Heart left ventricle (tissue), 16 donors: Measurements from ENCODE around the gene PIK3R1. TPM values are rescaled to one million over a fixed set of nuclear protein-coding genes. Genes with fewer than 3 reads are reported as not detected.

Source experiments
- ATAC-seq, 4 donors: fragments of 200-7000 bp; cut with Tn5 transposase; one replicate each; pipeline ENCODE4 v1.9.1; 2020 to 2022; ENCODE audit warnings: moderate library complexity in 4 of 4, mild to moderate bottlenecking in 3 of 4, moderate number of reproducible peaks in 1 of 4
- DNase-seq, 5 donors: peaks; one replicate each; pipeline ENCODE4 v3.0.0-alpha.2; 2020
- H3K27ac ChIP-seq, 12 donors: fragments of 200-600 bp; sonication (generic) in 4 of 12; one replicate each; pipeline versions ENCODE4 v1.5.0 to v1.8.0; 2016 to 2022; ENCODE audit warnings: mild to moderate bottlenecking in 2 of 12
- H3K27me3 ChIP-seq, 9 donors: fragments of 200-600 bp; sonication (generic) in 2 of 9; one replicate each; pipeline versions ENCODE4 v1.5.1 to v1.8.0; 2016 to 2022; ENCODE audit warnings: mild to moderate bottlenecking in 3 of 9
- H3K36me3 ChIP-seq, 9 donors: fragments of 200-600 bp; sonication (generic) in 2 of 9; one replicate each; pipeline versions ENCODE4 v1.5.0 to v1.8.0; 2018 to 2022; ENCODE audit warnings: mild to moderate bottlenecking in 2 of 9
- H3K4me1 ChIP-seq, 12 donors: fragments of 200-600 bp; sonication (generic) in 4 of 12; one replicate each; pipeline versions ENCODE4 v1.5.0 to v1.8.0; 2016 to 2022; ENCODE audit warnings: mild to moderate bottlenecking in 3 of 12
- H3K4me3 ChIP-seq, 12 donors: fragments of 200-600 bp; sonication (generic) in 4 of 12; one replicate each; pipeline versions ENCODE4 v1.5.0 to v1.8.0; 2017 to 2022; ENCODE audit warnings: mild to moderate bottlenecking in 9 of 12, moderate library complexity in 4 of 12
- H3K9me3 ChIP-seq, 12 donors: fragments of 200-600 bp; sonication (generic) in 4 of 12; one replicate each; pipeline versions ENCODE4 v1.5.0 to v1.8.0; 2016 to 2022; ENCODE audit warnings: mild to moderate bottlenecking in 1 of 12
- CTCF ChIP-seq, 12 donors: fragments of 200-600 bp; sonication (generic) in 4 of 12; IDR thresholded peaks; one replicate each; pipeline versions ENCODE4 v1.5.0 to v1.8.0; 2018 to 2022; ENCODE audit warnings: antibody characterized with exemption in 12 of 12, mild to moderate bottlenecking in 5 of 12
- POLR2A ChIP-seq, 2 donors: fragments of 450-650 bp; IDR thresholded peaks; one replicate each; pipeline ENCODE4 v1.6.1; 2017; ENCODE audit warnings: antibody characterized with exemption in 2 of 2, mild to moderate bottlenecking in 2 of 2, moderate library complexity in 2 of 2
- WGBS, 4 donors: extraction: QIAGEN DNeasy Blood & Tissue Kit in 2 of 4; methylation state at CpG; one replicate each; pipeline versions ENCODE4 v1.1.5 to v1.1.7; 2013 to 2018; 5-methylcytosine and 5-hydroxymethylcytosine counted together
- intact Hi-C, 10 donors: fragments of 100-400 bp; cut with DNase I; formaldehyde crosslinking; loops; one replicate each; pipeline versions ENCODE4 v1.11.1 to v1.14.2; 2022
- polyA plus RNA-seq, 2 donors: library from polyadenylated mRNA; stranded (reverse); fragments of 200-250 nt; gene quantifications; one replicate each; pipeline ENCODE4 v1.2.3, GENCODE V29; 2013
- total RNA-seq, 9 donors: library from RNA; depleted of rRNA in 2 of 9; stranded (reverse); fragments of >200 nt in 2 of 9; fragmentation: NEBNext Ultra II Directional in 3 of 9; extraction: Animal tissue kit (Norgen Biotek cat#: 25700) in 3 of 9; gene quantifications; one replicate each; pipeline versions ENCODE4 v1.1.0 to v1.2.4, GENCODE V29; 2016 to 2023
- donor health status: ischemic (EF 13 %, LVEDD 7.1; RV severe dilation, severe dysfunction).
- donor health status: healthy with polysubstance abuse.
- donor health status: DM: no; HTN: yes; CAD: no.
- donor health status: DM: no; HTN: no; CAD: no.
- donor health status: ischemic (EF 25% LVEDD 6.9; RV normal size, moderate dysfunction).
- donor health status: ischemic (EF 25% LVEDD 5.7; RV mildly dilated, moderate dysfunction).
- donor health status: healthy.
- donor health status: DM: yes; HTN: yes; CAD: no.
- donor health status: ischemic (EF 35%, LVEDD 5.7; RV mildly dilated, moderate dysfunction).
- donor health status: nonischemic (EF 11% LVEDD 7.7; RV severe dilation, severe dysfunction).
- donor health status: DM: yes; HTN: yes; CAD: no.
- donor health status: PGD.
- donor health status: ischemic (EF 29% LVEDD 5.4; RV normal size, mild dysfunction).
- donor health status: nonischemic (EF 23%, LVEDD 6.1; RV moderate dilation, normal function).

Gene PIK3R1
- total and polyA plus RNA-seq, 11 donors: 16.3 to 221 (median 102) TPM

GRCh38 chr5:68192679-68193060, 22.9 kb upstream of the PIK3R1 start:
- no peaks in the 10 kb centered on the region for H3K36me3 ChIP-seq
- no peak for DNase-seq
- intact Hi-C loops: no loop called here
- no peaks in the 10 kb centered on the region for H3K27me3 ChIP-seq
- peak overlapping the region in 3 of 12 donors; percentile 0 to 25 (median 13) for H3K27ac ChIP-seq
- H3K4me3 ChIP-seq: no peak overlapping the region
- peak in 2 of 4 donors; percentile 15 to 17 for ATAC-seq
- no peaks in the 10 kb centered on the region for H3K9me3 ChIP-seq
- TF ChIP-seq POLR2A (IDR thresholded peaks at IDR 0.05) (no peak), CTCF (IDR thresholded peaks at IDR 0.05) (no peak)
- peaks cover 0 to 31% (median 10%) of the 10 kb centered on the region in 12 donors for H3K4me1 ChIP-seq
- WGBS, 4 donors: 98 to 100% (median 99%) methylated on average over 3 of the region's 3 CpGs

- peak overlapping the region in 3 of 12 donors; percentile 3 to 32 (median 13) for H3K27ac ChIP-seq
These were observed 22.0 kb upstream of the PIK3R1 start for GRCh38 chr5:68193481-68194036.

GRCh38 chr5:68194386-68194785, 21.2 kb upstream of the PIK3R1 start:
- Histone ChIP-seq H3K9me3 (no peaks in the 10 kb centered on the region), H3K27me3 (no peaks in the 10 kb centered on the region), H3K4me3 (no peak overlapping the region), H3K36me3 (no peaks in the 10 kb centered on the region), H3K4me1 (peaks cover 0 to 31% (median 9%) of the 10 kb centered on the region in 12 donors), H3K27ac (no peak overlapping the region)
- WGBS, 4 donors: 53 to 67% (median 62%) methylated on average over 2 of the region's 2 CpGs
- intact Hi-C loops: no loop called here
- ATAC-seq (peak in 1 of 4 donors; percentile 18), DNase-seq (no peak)
- no peak for TF ChIP-seq CTCF (IDR thresholded peaks at IDR 0.05)
- no peak for TF ChIP-seq POLR2A (IDR thresholded peaks at IDR 0.05)

More at GRCh38 chr5:68193481-68194036, 22.0 kb upstream of the PIK3R1 start:
- ATAC-seq (peak in 2 of 4 donors; percentile 10 to 45), DNase-seq (no peak)
- TF ChIP-seq CTCF (IDR thresholded peaks at IDR 0.05) (no peak), POLR2A (IDR thresholded peaks at IDR 0.05) (no peak)
- Histone ChIP-seq H3K4me3 (no peak overlapping the region), H3K36me3 (no peaks in the 10 kb centered on the region), H3K4me1 (peaks cover 0 to 31% (median 9%) of the 10 kb centered on the region in 12 donors), H3K27me3 (no peaks in the 10 kb centered on the region), H3K9me3 (no peaks in the 10 kb centered on the region)
- WGBS, 4 donors: 36 to 53% (median 45%) methylated on average over 3 of the region's 3 CpGs
- intact Hi-C loops: no loop called here

GRCh38 chr5:68195137-68195536, 20.4 kb upstream of the PIK3R1 start:
- intact Hi-C loops: no loop called here
- DNase-seq (no peak), ATAC-seq (no peak)
- no peak for TF ChIP-seq POLR2A (IDR thresholded peaks at IDR 0.05)
- no peak for TF ChIP-seq CTCF (IDR thresholded peaks at IDR 0.05)
- H3K4me1 ChIP-seq: peaks cover 0 to 31% (median 9%) of the 10 kb centered on the region in 12 donors
- H3K4me3 ChIP-seq: no peak overlapping the region
- no peaks in the 10 kb centered on the region for H3K36me3 ChIP-seq
- WGBS, 4 donors: 92 to 97% (median 96%) methylated on average over 3 of the region's 3 CpGs
- H3K9me3 ChIP-seq: no peaks in the 10 kb centered on the region
- no peaks in the 10 kb centered on the region for H3K27me3 ChIP-seq
- H3K27ac ChIP-seq: no peak overlapping the region
